Neural cell (in vitro differentiated cells): ENCODE measurements around the gene CYP26B1. TPM values are rescaled to one million over a fixed set of nuclear protein-coding genes. Genes with fewer than 3 reads are reported as not detected.

Experiments
- H2AFZ ChIP-seq: fragments of 200-600, 300-800 bp; sonication (generic), shearing (Covaris generic); 2 replicates; pipeline ENCODE4 v1.6.0; 2014; ENCODE audit warnings: low read depth, mild to moderate bottlenecking, antibody characterized with exemption, low read length, moderate library complexity
- H3F3A ChIP-seq: fragments of 200-600 bp; shearing (Covaris generic); 2 replicates; pipeline ENCODE4 v1.6.1; 2016; ENCODE audit warnings: mild to moderate bottlenecking, moderate library complexity, mixed read lengths, antibody characterized with exemption, low read length; ENCODE audit not compliant: insufficient read depth, poor library complexity, severe bottlenecking
- H3K27ac ChIP-seq: fragments of 200-600, 300-800 bp; sonication (generic), shearing (Covaris generic); 2 replicates; pipeline ENCODE4 v1.5.1; 2014; ENCODE audit warnings: mild to moderate bottlenecking, low read length, moderate library complexity
- H3K27me3 ChIP-seq: fragments of 300-800, 200-600 bp; sonication (generic), shearing (Covaris generic); 2 replicates; pipeline ENCODE4 v1.6.0; 2014; ENCODE audit warnings: mild to moderate bottlenecking, low read depth, low read length, moderate library complexity; ENCODE audit not compliant: insufficient read depth
- H3K36me3 ChIP-seq: fragments of 300-800, 200-600 bp; sonication (generic), shearing (Covaris generic); 2 replicates; pipeline ENCODE4 v1.5.1; 2014; ENCODE audit warnings: mild to moderate bottlenecking, antibody characterized with exemption, low read length, moderate library complexity; ENCODE audit not compliant: insufficient read depth
- H3K4me2 ChIP-seq: fragments of 300-800, 200-600 bp; sonication (generic), shearing (Covaris generic); 2 replicates; pipeline ENCODE4 v1.6.0; 2014; ENCODE audit warnings: mild to moderate bottlenecking, low read length
- H3K4me3 ChIP-seq: fragments of 300-800, 200-600 bp; sonication (generic), shearing (Covaris generic); 2 replicates; pipeline ENCODE4 v1.5.1; 2014; ENCODE audit warnings: mild to moderate bottlenecking, low read length, moderate library complexity
- H3K79me2 ChIP-seq: fragments of 200-600 bp; shearing (Covaris generic); replicated peaks from 2 replicates; pipeline ENCODE4 v1.6.0; 2014; ENCODE audit warnings: mild to moderate bottlenecking, low read length, moderate library complexity; ENCODE audit not compliant: insufficient read depth
- H3K9ac ChIP-seq: fragments of 300-800, 200-600 bp; sonication (generic), shearing (Covaris generic); 2 replicates; pipeline ENCODE4 v1.6.1; 2016; ENCODE audit warnings: mild to moderate bottlenecking, low read length, mixed read lengths
- H3K9me2 ChIP-seq: fragments of 200-600 bp; shearing (Covaris generic); 2 replicates; pipeline ENCODE4 v1.6.1; 2016; ENCODE audit warnings: mild to moderate bottlenecking, low read length, mixed read lengths; ENCODE audit not compliant: insufficient read depth
- H3K9me3 ChIP-seq: fragments of 200-600, 300-800 bp; sonication (generic), shearing (Covaris generic); 2 replicates; pipeline ENCODE4 v1.6.1; 2016; ENCODE audit warnings: mild to moderate bottlenecking, mixed run types, low read length, moderate library complexity, mixed read lengths
- H4K20me1 ChIP-seq: fragments of 200-600 bp; shearing (Covaris generic); 2 replicates; pipeline ENCODE4 v1.6.1; 2016; ENCODE audit warnings: mild to moderate bottlenecking, mixed run types; ENCODE audit not compliant: insufficient read depth
- CTCF ChIP-seq: fragments of 450-650 bp; IDR thresholded peaks from 2 replicates; pipeline ENCODE4 v1.5.1; 2014; ENCODE audit warnings: antibody characterized with exemption, mild to moderate bottlenecking, moderate library complexity; ENCODE audit not compliant: poor library complexity, severe bottlenecking
- EP300 ChIP-seq: fragments of 450-650 bp; conservative IDR thresholded peaks from 2 replicates; pipeline ENCODE4 v1.6.1; 2014; ENCODE audit warnings: antibody characterized with exemption, mild to moderate bottlenecking, moderate library complexity; ENCODE audit not compliant: poor library complexity, severe bottlenecking
- EZH2 ChIP-seq: fragments of 200-600, 300-800 bp; shearing (Covaris generic), sonication (generic); IDR thresholded peaks from 2 replicates; pipeline ENCODE4 v1.6.1; 2014; ENCODE audit warnings: antibody characterized with exemption, low read length, borderline replicate concordance, mild to moderate bottlenecking; ENCODE audit not compliant: insufficient read depth, poor library complexity, severe bottlenecking
- MXI1 ChIP-seq: fragments of 450-650 bp; conservative IDR thresholded peaks from 2 replicates; pipeline ENCODE4 v1.6.1; 2014; ENCODE audit warnings: antibody characterized with exemption, mild to moderate bottlenecking; ENCODE audit not compliant: poor library complexity, severe bottlenecking
- POLR2AphosphoS5 ChIP-seq: IDR thresholded peaks from 2 replicates; pipeline ENCODE4 v1.6.1; 2012
- RAD21 ChIP-seq: fragments of 450-650 bp; conservative IDR thresholded peaks from 2 replicates; pipeline ENCODE4 v1.6.1; 2014; ENCODE audit warnings: antibody characterized with exemption, mild to moderate bottlenecking, moderate library complexity
- REST ChIP-seq: IDR thresholded peaks from 2 replicates; pipeline ENCODE4 v1.6.1; 2012; ENCODE audit warnings: borderline replicate concordance
- SMC3 ChIP-seq: fragments of 450-650 bp; conservative IDR thresholded peaks from 2 replicates; pipeline ENCODE4 v1.6.1; 2014; ENCODE audit warnings: antibody characterized with exemption, mild to moderate bottlenecking, moderate library complexity; ENCODE audit not compliant: poor library complexity
- TAF1 ChIP-seq: IDR thresholded peaks from 2 replicates; pipeline ENCODE4 v1.6.1; 2012; ENCODE audit warnings: low read depth
- polyA plus RNA-seq: library from polyadenylated mRNA; depleted of rRNA; stranded (reverse); fragments of >200 nt; gene quantifications from 2 replicates; pipeline ENCODE4 v1.2.3, GENCODE V29; 2014

CYP26B1 gene
- polyA plus RNA-seq, 1 donor from 2014 or later, result 0.83 TPM

GRCh38 chr2:72141032-72141645 lies 6.5 kb downstream of the CYP26B1 start:
- no peak overlapping the region for H3K4me3 ChIP-seq
- no peak for TF ChIP-seq CTCF

GRCh38 chr2:72140621-72140960 lies 7.1 kb downstream of the CYP26B1 start:
- no peak overlapping the region for H3K9ac ChIP-seq
- H3K9me3 ChIP-seq, result no peaks in the 10 kb centered on the region
- H4K20me1 ChIP-seq, result no peaks in the 10 kb centered on the region
- peaks cover 47% of the 10 kb centered on the region for H3K27me3 ChIP-seq
- no peak overlapping the region for H3K4me3 ChIP-seq
- no peaks in the 10 kb centered on the region for H3K9me2 ChIP-seq
- no peak overlapping the region for H2AFZ ChIP-seq
- H3K4me2 ChIP-seq, result no peak overlapping the region
- H3K36me3 ChIP-seq, result no peaks in the 10 kb centered on the region
- no peak for TF ChIP-seq CTCF
- TF ChIP-seq POLR2AphosphoS5, result no peak
- no peak for TF ChIP-seq SMC3
- TF ChIP-seq TAF1, result no peak
- no peak for TF ChIP-seq EZH2
- no peak for TF ChIP-seq REST
- TF ChIP-seq EP300, result no peak
- TF ChIP-seq MXI1, result no peak
- TF ChIP-seq RAD21, result no peak
- H3K79me2 ChIP-seq, result no peaks in the 10 kb centered on the region
- H3F3A ChIP-seq, result no peaks in the 10 kb centered on the region
- no peak overlapping the region for H3K27ac ChIP-seq

More at GRCh38 chr2:72141032-72141645, 6.5 kb downstream of the CYP26B1 start:
- Histone ChIP-seq H3K36me3 (no peaks in the 10 kb centered on the region), H2AFZ (no peak overlapping the region), H3K79me2 (no peaks in the 10 kb centered on the region), H3K27me3 (peaks cover 53% of the 10 kb centered on the region), H3K9me2 (no peaks in the 10 kb centered on the region), H3F3A (no peaks in the 10 kb centered on the region), H3K9ac (no peak overlapping the region), H3K27ac (no peak overlapping the region), H3K9me3 (no peaks in the 10 kb centered on the region), H3K4me2 (no peak overlapping the region), H4K20me1 (no peaks in the 10 kb centered on the region)
